ENCODE data around the gene ADRB2. TPM values are rescaled to one million over a fixed set of nuclear protein-coding genes. Genes with fewer than 3 reads are reported as not detected.

The ADRB2 gene
- total RNA-seq, 1 experiment from 2014 or later = 0.25 TPM

DNA sequence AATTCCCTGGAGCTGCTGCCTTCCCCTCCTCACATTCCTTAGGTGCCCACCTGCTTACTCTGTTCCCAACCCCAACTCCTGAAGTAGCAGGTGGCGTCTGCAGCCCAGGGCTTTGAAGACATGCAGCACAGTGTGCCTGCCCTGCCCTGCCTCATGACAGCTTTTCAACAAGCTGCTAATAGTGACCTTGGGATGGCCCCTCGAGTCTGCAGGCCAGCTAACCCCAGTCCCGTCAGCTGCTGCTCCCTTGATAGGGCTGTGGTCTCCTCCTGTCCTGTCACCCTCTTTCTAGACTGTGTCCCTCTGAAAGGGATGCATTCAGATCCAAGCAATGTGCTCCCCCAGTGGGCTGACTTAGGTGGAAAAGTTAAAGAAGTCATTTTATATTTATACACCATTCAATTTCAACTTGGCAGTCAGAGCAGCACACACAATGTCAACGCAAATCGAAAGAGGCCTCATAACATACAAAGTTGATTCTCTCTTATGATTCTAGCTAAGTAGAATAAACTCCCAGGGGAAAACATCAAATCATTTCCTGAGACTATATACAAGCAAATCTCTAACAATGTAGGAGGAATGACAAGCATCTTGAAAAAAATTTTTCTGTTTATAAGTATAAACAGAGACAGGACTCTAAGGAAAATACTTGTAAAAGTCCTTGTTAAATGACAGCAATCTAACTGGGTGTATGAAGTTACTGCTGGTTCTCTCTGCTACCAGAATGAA, 37.9 kb downstream of the ADRB2 start:
- Histone ChIP-seq H3K79me2 (ENCODE audit: insufficient read depth, low read length) (no peaks in the 10 kb centered on the region), H3K4me2 (ENCODE audit: low read length) (no peak overlapping the region), H3K4me1 (ENCODE audit: control insufficient read depth in 1 of 2, insufficient read depth in 2 of 2, low read length in 2 of 2) (no peaks in the 10 kb centered on the region), H3K27ac (ENCODE audit: low read depth, low read length) (no peak overlapping the region), H4K20me1 (ENCODE audit: insufficient read depth) (no peaks in the 10 kb centered on the region), H3K9ac (ENCODE audit: low read length) (no peak overlapping the region), H3K9me3 (ENCODE audit: control insufficient read depth in 1 of 2, insufficient read depth in 1 of 2, low read depth in 1 of 2, low read length in 2 of 2) (no peaks in the 10 kb centered on the region), H2AFZ (ENCODE audit: low read depth, low read length, poor library complexity, severe bottlenecking) (no peak overlapping the region), H3K9me2 (ENCODE audit: insufficient read depth) (no peaks in the 10 kb centered on the region; the same call in 1 of the 2 replicates), H3K36me3 (ENCODE audit: control insufficient read depth in 1 of 2, insufficient read depth in 2 of 2, low read length in 2 of 2) (no peaks in the 10 kb centered on the region), H3K27me3 (ENCODE audit: insufficient read depth, low read length) (no peaks in the 10 kb centered on the region), H3K4me3 (replicated peaks in 1 of 2; ENCODE audit: low read depth in 1 of 2, low read length in 2 of 2) (no peak overlapping the region)
- TF ChIP-seq, protein P1, sequence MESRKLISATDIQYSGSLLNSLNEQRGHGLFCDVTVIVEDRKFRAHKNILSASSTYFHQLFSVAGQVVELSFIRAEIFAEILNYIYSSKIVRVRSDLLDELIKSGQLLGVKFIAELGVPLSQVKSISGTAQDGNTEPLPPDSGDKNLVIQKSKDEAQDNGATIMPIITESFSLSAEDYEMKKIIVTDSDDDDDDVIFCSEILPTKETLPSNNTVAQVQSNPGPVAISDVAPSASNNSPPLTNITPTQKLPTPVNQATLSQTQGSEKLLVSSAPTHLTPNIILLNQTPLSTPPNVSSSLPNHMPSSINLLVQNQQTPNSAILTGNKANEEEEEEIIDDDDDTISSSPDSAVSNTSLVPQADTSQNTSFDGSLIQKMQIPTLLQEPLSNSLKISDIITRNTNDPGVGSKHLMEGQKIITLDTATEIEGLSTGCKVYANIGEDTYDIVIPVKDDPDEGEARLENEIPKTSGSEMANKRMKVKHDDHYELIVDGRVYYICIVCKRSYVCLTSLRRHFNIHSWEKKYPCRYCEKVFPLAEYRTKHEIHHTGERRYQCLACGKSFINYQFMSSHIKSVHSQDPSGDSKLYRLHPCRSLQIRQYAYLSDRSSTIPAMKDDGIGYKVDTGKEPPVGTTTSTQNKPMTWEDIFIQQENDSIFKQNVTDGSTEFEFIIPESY (IDR thresholded peaks at IDR 0.05; ENCODE audit: extremely low read depth, insufficient replicate concordance, low read length) = no peak
- TF ChIP-seq MAX (IDR thresholded peaks at IDR 0.05) (no peak), REST (IDR thresholded peaks at IDR 0.05; ENCODE audit: low read depth) (no peak), POLR2AphosphoS5 (IDR thresholded peaks at IDR 0.05; ENCODE audit: low read depth, low read length) (no peak), CEBPB (IDR thresholded peaks at IDR 0.05; ENCODE audit: low read depth) (no peak), ZNF274 (IDR thresholded peaks at IDR 0.05; ENCODE audit: low read depth, low read length) (no peak), TCF7L2 (IDR thresholded peaks at IDR 0.05; ENCODE audit: borderline replicate concordance, extremely low read depth, insufficient read depth, insufficient read length) (no peak), YY1 (IDR thresholded peaks at IDR 0.05; ENCODE audit: extremely low read depth, insufficient replicate concordance, low read depth, low read length) (no peak), EZH2phosphoT487 (IDR thresholded peaks at IDR 0.05; ENCODE audit: borderline replicate concordance) (no peak)
- TF ChIP-seq, protein P2, sequence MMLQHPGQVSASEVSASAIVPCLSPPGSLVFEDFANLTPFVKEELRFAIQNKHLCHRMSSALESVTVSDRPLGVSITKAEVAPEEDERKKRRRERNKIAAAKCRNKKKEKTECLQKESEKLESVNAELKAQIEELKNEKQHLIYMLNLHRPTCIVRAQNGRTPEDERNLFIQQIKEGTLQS (IDR thresholded peaks at IDR 0.05) = no peak
- no peak for DNase-seq (ENCODE audit: low read depth, low spot score)
- intact Hi-C loops (cut with micrococcal nuclease) = no loop called here
- POLR2A ChIA-PET = no interaction called here
- BruUV-seq (replicated peaks) = no TSS peak
- CTCF ChIA-PET = no interaction called here
- ATAC-seq = no peak
- RAD21 ChIA-PET (ENCODE audit: low non-redundant PET in 1 of 2, low total read pairs in 2 of 2, uncharacterized antibody in 2 of 2, unreplicated experiment in 2 of 2) = no interaction called here

All from HCT116 (cell line).